NCI-H2227 (cell line): ENCODE results near the gene GABRA5.

Experiments
- DNase-seq: peaks from one replicate; lab custom pipeline; 2025; ENCODE audit not compliant: unreplicated experiment; lab: John Stamatoyannopoulos, UW

Gene GABRA5

DNA sequence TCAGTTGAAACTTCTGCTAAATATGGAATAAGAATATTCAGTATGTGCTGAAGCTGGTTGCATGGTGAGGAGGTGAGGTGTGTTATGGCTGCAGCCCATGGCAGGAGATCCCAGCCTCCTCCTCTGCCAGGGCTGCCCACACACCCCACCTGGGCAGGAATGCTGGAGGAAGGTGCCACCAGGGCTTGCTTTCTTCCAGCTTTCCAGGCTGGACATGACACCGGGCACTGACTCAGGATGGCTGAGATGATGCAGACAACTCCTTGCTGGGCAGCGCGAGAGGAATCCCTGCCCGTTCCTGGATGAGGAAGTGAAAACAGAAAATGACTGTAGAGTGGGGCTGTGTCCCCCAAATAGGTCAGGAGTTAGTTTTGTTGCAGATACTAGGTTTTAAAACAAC is 118.2 kb downstream of the GABRA5 start:
- DNase-seq, result no peak

DNA sequence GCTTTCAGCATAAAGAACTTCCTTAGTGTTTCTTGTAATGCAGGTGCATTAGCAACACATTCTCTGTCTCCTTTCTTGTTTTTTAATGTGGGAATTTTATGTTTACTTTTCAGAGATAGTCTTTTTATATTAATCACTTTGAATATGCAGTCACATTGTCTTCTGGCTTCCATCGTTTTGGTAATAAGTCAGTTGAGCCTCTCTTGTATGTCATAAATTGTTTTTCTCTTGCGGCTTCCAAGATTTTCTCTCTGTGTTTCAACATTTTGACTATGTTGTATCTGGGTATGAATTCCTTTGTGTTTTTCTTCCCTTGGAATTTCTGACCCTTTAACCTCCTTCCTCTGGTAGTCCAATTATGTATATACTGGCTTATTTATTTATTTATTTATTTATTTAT is 129.4 kb downstream of the GABRA5 start:
- no peak for DNase-seq
